ENCODE data around the gene SRPX.

Gene SRPX

GRCh38 chrX:38126179-38126578, 94.5 kb downstream of the SRPX start:
- no peak for TF ChIP-seq CTCF (IDR thresholded peaks at IDR 0.05; ENCODE audit: low read depth, low read length)
- no peak for DNase-seq
- Histone ChIP-seq H3K27ac (no peak overlapping the region), H3K36me3 (no peaks in the 10 kb centered on the region), H3K4me3 (ENCODE audit: low read depth, low read length) (no peak overlapping the region), H3K27me3 (ENCODE audit: insufficient read depth, low read depth, severe bottlenecking) (no peaks in the 10 kb centered on the region), H3K9me3 (ENCODE audit: severe bottlenecking) (no peaks in the 10 kb centered on the region)

GRCh38 chrX:38124000-38124399, 96.7 kb downstream of the SRPX start:
- no peaks in the 10 kb centered on the region for H3K27me3 ChIP-seq (ENCODE audit: insufficient read depth, low read depth, severe bottlenecking)
- no peak for TF ChIP-seq CTCF (IDR thresholded peaks at IDR 0.05; ENCODE audit: low read depth, low read length)
- no peak overlapping the region for H3K4me3 ChIP-seq (ENCODE audit: low read depth, low read length)
- no peaks in the 10 kb centered on the region for H3K9me3 ChIP-seq (ENCODE audit: severe bottlenecking)
- no peak for DNase-seq
- H3K36me3 ChIP-seq = no peaks in the 10 kb centered on the region
- H3K27ac ChIP-seq = no peak overlapping the region

- H3K9me3 ChIP-seq (ENCODE audit: severe bottlenecking) = no peaks in the 10 kb centered on the region
- no peak overlapping the region for H3K4me3 ChIP-seq (ENCODE audit: low read depth, low read length)
- DNase-seq = no peak
- no peak for TF ChIP-seq CTCF (IDR thresholded peaks at IDR 0.05; ENCODE audit: low read depth, low read length)
- no peak overlapping the region for H3K27ac ChIP-seq
- H3K36me3 ChIP-seq = no peaks in the 10 kb centered on the region
- no peaks in the 10 kb centered on the region for H3K27me3 ChIP-seq (ENCODE audit: insufficient read depth, low read depth, severe bottlenecking)
These were observed 103.2 kb downstream of the SRPX start for GRCh38 chrX:38117485-38117884.

GRCh38 chrX:38116706-38117105, 104.0 kb downstream of the SRPX start:
- Histone ChIP-seq H3K4me3 (ENCODE audit: low read depth, low read length) (no peak overlapping the region), H3K9me3 (ENCODE audit: severe bottlenecking) (no peaks in the 10 kb centered on the region), H3K27me3 (ENCODE audit: insufficient read depth, low read depth, severe bottlenecking) (no peaks in the 10 kb centered on the region), H3K36me3 (no peaks in the 10 kb centered on the region), H3K27ac (no peak overlapping the region)
- TF ChIP-seq CTCF (IDR thresholded peaks at IDR 0.05; ENCODE audit: low read depth, low read length) = no peak
- DNase-seq = no peak

- DNase-seq = no peak
- no peak for TF ChIP-seq CTCF (IDR thresholded peaks at IDR 0.05; ENCODE audit: low read depth, low read length)
- Histone ChIP-seq H3K36me3 (no peaks in the 10 kb centered on the region), H3K4me3 (ENCODE audit: low read depth, low read length) (no peak overlapping the region), H3K27me3 (ENCODE audit: insufficient read depth, low read depth, severe bottlenecking) (no peaks in the 10 kb centered on the region), H3K9me3 (ENCODE audit: severe bottlenecking) (no peaks in the 10 kb centered on the region), H3K27ac (no peak overlapping the region)
These were observed 108.1 kb downstream of the SRPX start for GRCh38 chrX:38112566-38112965.

GRCh38 chrX:38111196-38111595, 109.5 kb downstream of the SRPX start:
- no peaks in the 10 kb centered on the region for H3K36me3 ChIP-seq
- DNase-seq = no peak
- H3K4me3 ChIP-seq (ENCODE audit: low read depth, low read length) = no peak overlapping the region
- TF ChIP-seq CTCF (IDR thresholded peaks at IDR 0.05; ENCODE audit: low read depth, low read length) = no peak
- H3K27ac ChIP-seq = no peak overlapping the region
- H3K27me3 ChIP-seq (ENCODE audit: insufficient read depth, low read depth, severe bottlenecking) = no peaks in the 10 kb centered on the region
- H3K9me3 ChIP-seq (ENCODE audit: severe bottlenecking) = no peaks in the 10 kb centered on the region
